HEK293 (cell line): ENCODE results near the gene SCTR.
A peak's percentile ranks its signal among the peaks of the same experiment; 100 is the strongest.

Experiments used
- CTCF ChIA-PET: fragments of 350-600 bp; formaldehyde crosslinking; extraction: SDS; loops from one replicate; lab custom pipeline; 2021; ENCODE audit warnings: antibody characterized with exemption; lab: Yijun Ruan, JAX
- POLR2A ChIA-PET: fragments of 300-600 bp; formaldehyde crosslinking; extraction: SDS; loops from one replicate; lab custom pipeline; 2020; ENCODE audit warnings: antibody characterized with exemption, inconsistent platforms; lab: Yijun Ruan, JAX
- H3K27ac ChIP-seq: fragments of 200-500 bp; sonication (Bioruptor generic); 2 replicates; pipeline ENCODE4 v1.5.1; 2014; ENCODE audit warnings: low read depth, low read length, control low read depth, inconsistent platforms; ENCODE audit errors: extremely low read depth
- H3K36me3 ChIP-seq, 2 experiments: fragments of 200-500 bp in 1 of 2; sonication (Bioruptor generic) in 1 of 2; 1 replicate in 1 of 2; 2 replicates in 1 of 2; pipeline ENCODE4 v1.5.1; 2014 to 2017; ENCODE audit warnings: inconsistent platforms in 2 of 2, low read length in 2 of 2; ENCODE audit not compliant: control insufficient read depth in 2 of 2, insufficient read depth in 1 of 2
- H3K4me1 ChIP-seq: fragments of 200-500 bp; sonication (Bioruptor generic); 2 replicates; pipeline ENCODE4 v1.5.1; 2014; ENCODE audit warnings: mild to moderate bottlenecking, low read length, inconsistent platforms; ENCODE audit not compliant: control insufficient read depth, insufficient read depth
- H3K4me3 ChIP-seq: 2 replicates; pipeline ENCODE4 v1.5.1; 2011; ENCODE audit warnings: low read depth, mild to moderate bottlenecking, control low read depth, low read length, moderate library complexity
- H3K9me3 ChIP-seq: fragments of 200-500 bp; sonication (Bioruptor generic); 2 replicates; pipeline ENCODE4 v1.5.1; 2014; ENCODE audit warnings: low read depth, low read length, inconsistent platforms; ENCODE audit not compliant: control insufficient read depth, insufficient read depth
- CTCF ChIP-seq: fragments of 450-650 bp; formaldehyde crosslinking; IDR thresholded peaks from 2 replicates; pipeline ENCODE4 v1.5.1; 2016; ENCODE audit warnings: missing biosample characterization, missing genetic modification characterization
- EGR2 ChIP-seq: fragments of 450-650 bp; formaldehyde crosslinking; IDR thresholded peaks from 2 replicates; pipeline ENCODE4 v1.5.1; 2016; ENCODE audit warnings: low read depth, missing biosample characterization, missing genetic modification characterization
- SP7 ChIP-seq: fragments of 450-650 bp; formaldehyde crosslinking; IDR thresholded peaks from 2 replicates; pipeline ENCODE4 v1.5.1; 2016; ENCODE audit warnings: missing biosample characterization, missing genetic modification characterization
- TCF7L2 ChIP-seq: IDR thresholded peaks from 2 replicates; pipeline ENCODE4 v1.6.1; 2011; ENCODE audit warnings: low read depth, mild to moderate bottlenecking, inconsistent platforms, low read length, moderate library complexity, borderline replicate concordance
- TSHZ1 ChIP-seq: fragments of 450-650 bp; formaldehyde crosslinking; IDR thresholded peaks from 2 replicates; pipeline ENCODE4 v1.5.1; 2016; ENCODE audit warnings: missing biosample characterization, missing genetic modification characterization, borderline replicate concordance
- ZBTB17 ChIP-seq: fragments of 450-650 bp; formaldehyde crosslinking; IDR thresholded peaks from 2 replicates; pipeline ENCODE4 v1.5.1; 2016; ENCODE audit warnings: missing biosample characterization, missing genetic modification characterization
- ZFHX2 ChIP-seq: fragments of 450-650 bp; formaldehyde crosslinking; conservative IDR thresholded peaks from 2 replicates; pipeline ENCODE4 v1.5.1; 2016; ENCODE audit warnings: missing biosample characterization, missing genetic modification characterization
- ZNF146 ChIP-seq: fragments of 450-650 bp; formaldehyde crosslinking; IDR thresholded peaks from 2 replicates; pipeline ENCODE4 v1.5.1; 2016; ENCODE audit warnings: missing biosample characterization, missing genetic modification characterization
- ZNF202 ChIP-seq: fragments of 450-650 bp; formaldehyde crosslinking; IDR thresholded peaks from 2 replicates; pipeline ENCODE4 v1.5.1; 2016; ENCODE audit warnings: missing biosample characterization, missing genetic modification characterization, borderline replicate concordance
- ZNF248 ChIP-seq: fragments of 450-650 bp; formaldehyde crosslinking; IDR thresholded peaks from 2 replicates; pipeline ENCODE4 v1.5.1; 2017; ENCODE audit warnings: missing biosample characterization, missing genetic modification characterization
- ZNF280D ChIP-seq: fragments of 450-650 bp; formaldehyde crosslinking; IDR thresholded peaks from 2 replicates; pipeline ENCODE4 v1.5.1; 2016; ENCODE audit warnings: missing biosample characterization, missing genetic modification characterization
- ZNF324 ChIP-seq: fragments of 450-650 bp; formaldehyde crosslinking; IDR thresholded peaks from 2 replicates; pipeline ENCODE4 v1.5.1; 2016; ENCODE audit warnings: missing biosample characterization, missing genetic modification characterization
- ZNF335 ChIP-seq: fragments of 450-650 bp; formaldehyde crosslinking; conservative IDR thresholded peaks from 2 replicates; pipeline ENCODE4 v1.5.1; 2016; ENCODE audit warnings: missing biosample characterization, missing genetic modification characterization
- ZNF341 ChIP-seq: fragments of 450-650 bp; formaldehyde crosslinking; IDR thresholded peaks from 2 replicates; pipeline ENCODE4; 2016; ENCODE audit warnings: low read depth, missing biosample characterization, missing genetic modification characterization
- ZNF449 ChIP-seq: fragments of 450-650 bp; formaldehyde crosslinking; IDR thresholded peaks from 2 replicates; pipeline ENCODE4 v1.5.1; 2017; ENCODE audit warnings: missing biosample characterization, mild to moderate bottlenecking, missing genetic modification characterization, moderate library complexity
- ZNF596 ChIP-seq: fragments of 450-650 bp; IDR thresholded peaks from 2 replicates; pipeline ENCODE4 v1.5.0; 2018; ENCODE audit warnings: missing biosample characterization, mild to moderate bottlenecking, missing genetic modification characterization, moderate library complexity
- ZNF654 ChIP-seq: fragments of 450-650 bp; formaldehyde crosslinking; IDR thresholded peaks from 2 replicates; pipeline ENCODE4 v1.5.1; 2016; ENCODE audit warnings: low read depth, missing biosample characterization, missing genetic modification characterization
- ZNF677 ChIP-seq: fragments of 450-650 bp; IDR thresholded peaks from 2 replicates; pipeline ENCODE4 v1.5.0; 2018; ENCODE audit warnings: missing biosample characterization, mild to moderate bottlenecking, missing genetic modification characterization, moderate library complexity
- ZNF76 ChIP-seq: fragments of 450-650 bp; formaldehyde crosslinking; IDR thresholded peaks from 2 replicates; pipeline ENCODE4; 2016; ENCODE audit warnings: low read depth, missing biosample characterization, missing genetic modification characterization, borderline replicate concordance
- ZNF776 ChIP-seq: fragments of 450-650 bp; formaldehyde crosslinking; IDR thresholded peaks from 2 replicates; pipeline ENCODE4 v1.5.0; 2017; ENCODE audit warnings: missing biosample characterization, missing genetic modification characterization, borderline replicate concordance
- TF ChIP-seq, protein P1 (sequence below): fragments of 450-650 bp; formaldehyde crosslinking; IDR thresholded peaks from 2 replicates; pipeline ENCODE4 v1.5.1; 2016; ENCODE audit warnings: missing biosample characterization, missing genetic modification characterization
- TF ChIP-seq, protein P2 (sequence below): fragments of 450-650 bp; formaldehyde crosslinking; IDR thresholded peaks from 2 replicates; pipeline ENCODE4 v1.5.1; 2016; ENCODE audit warnings: missing biosample characterization, missing genetic modification characterization

SCTR gene

DNA sequence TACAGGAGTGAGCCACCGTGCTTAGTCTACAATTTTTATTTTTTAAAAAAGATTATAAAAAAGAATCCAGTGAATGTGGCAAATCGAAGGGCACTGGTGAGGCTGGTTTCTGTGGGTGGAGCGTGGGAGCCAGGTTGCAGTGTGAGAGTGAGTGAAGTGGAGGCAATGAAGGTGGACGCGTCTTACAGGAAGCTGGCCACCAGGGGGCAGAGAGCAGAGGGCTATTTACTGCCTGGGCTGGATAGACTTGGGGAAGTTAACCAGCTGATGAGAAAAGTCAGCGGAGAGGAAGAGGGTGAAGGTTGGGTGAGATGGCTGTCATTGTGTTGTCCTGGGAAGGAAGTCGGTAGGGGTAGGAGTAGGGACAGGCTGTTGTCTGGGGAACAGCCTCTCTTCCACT lies 6.8 kb downstream of the SCTR start:
- no peaks in the 10 kb centered on the region for H3K4me1 ChIP-seq
- ChIA-PET CTCF (interaction anchor here (0.5 to 3.7 kb wide), 19 partner anchors 9 to 1913 kb away, joined by 3 to 12 read pairs (median 4); no protein-coding TSS in a partner anchor), POLR2A (no interaction called here)
- no peak overlapping the region for H3K4me3 ChIP-seq
- no peak overlapping the region for H3K27ac ChIP-seq
- H3K9me3 ChIP-seq: no peaks in the 10 kb centered on the region
- no peak for TF ChIP-seq ZNF202 (tag by site-specific recombination)
- no peak for TF ChIP-seq ZNF324 (tag by site-specific recombination)
- TF ChIP-seq EGR2 (tag by site-specific recombination): peak; percentile 53; the same call in 1 of the 2 replicates
- TF ChIP-seq ZNF654 (tag by site-specific recombination): peak; percentile 24; the same call in 1 of the 2 replicates
- no peak for TF ChIP-seq ZNF341
- TF ChIP-seq ZNF335 (tag by site-specific recombination): no peak
- no peak for TF ChIP-seq ZNF280D (tag by site-specific recombination)
- TF ChIP-seq ZBTB17 (tag by site-specific recombination): no peak
- TF ChIP-seq, protein P1, sequence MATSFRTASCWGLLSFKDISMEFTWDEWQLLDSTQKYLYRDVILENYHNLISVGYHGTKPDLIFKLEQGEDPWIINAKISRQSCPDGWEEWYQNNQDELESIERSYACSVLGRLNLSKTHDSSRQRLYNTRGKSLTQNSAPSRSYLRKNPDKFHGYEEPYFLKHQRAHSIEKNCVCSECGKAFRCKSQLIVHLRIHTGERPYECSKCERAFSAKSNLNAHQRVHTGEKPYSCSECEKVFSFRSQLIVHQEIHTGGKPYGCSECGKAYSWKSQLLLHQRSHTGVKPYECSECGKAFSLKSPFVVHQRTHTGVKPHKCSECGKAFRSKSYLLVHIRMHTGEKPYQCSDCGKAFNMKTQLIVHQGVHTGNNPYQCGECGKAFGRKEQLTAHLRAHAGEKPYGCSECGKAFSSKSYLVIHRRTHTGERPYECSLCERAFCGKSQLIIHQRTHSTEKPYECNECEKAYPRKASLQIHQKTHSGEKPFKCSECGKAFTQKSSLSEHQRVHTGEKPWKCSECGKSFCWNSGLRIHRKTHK (tag by site-specific recombination): no peak
- no peak for TF ChIP-seq TCF7L2
- TF ChIP-seq ZFHX2 (tag by site-specific recombination): peak; percentile 55
- no peak for TF ChIP-seq ZNF596 (tag by site-specific recombination)
- no peak for TF ChIP-seq ZNF776
- peak; percentile 83 for TF ChIP-seq CTCF (tag by site-specific recombination)
- TF ChIP-seq ZNF248: no peak
- TF ChIP-seq SP7 (tag by site-specific recombination): no peak
- TF ChIP-seq, all 188 proteins: peak for 4
- H3K36me3 ChIP-seq: no peaks in the 10 kb centered on the region

- CTCF ChIA-PET: interaction anchor here (0.6 to 3.7 kb wide), 7 partner anchors 9 to 90 kb away, joined by 3 to 12 read pairs (median 4); no protein-coding TSS in a partner anchor
- POLR2A ChIA-PET: no interaction called here
- H3K36me3 ChIP-seq: no peaks in the 10 kb centered on the region
- H3K27ac ChIP-seq: no peak overlapping the region
- no peaks in the 10 kb centered on the region for H3K9me3 ChIP-seq
- no peaks in the 10 kb centered on the region for H3K4me1 ChIP-seq
- no peak overlapping the region for H3K4me3 ChIP-seq
- TF ChIP-seq TSHZ1 (no peak), ZNF341 (no peak), ZNF146 (tag by site-specific recombination) (no peak), ZNF76 (tag by site-specific recombination) (no peak), ZNF449 (tag by site-specific recombination) (no peak), ZNF677 (tag by site-specific recombination) (no peak)
- TF ChIP-seq, protein P2, sequence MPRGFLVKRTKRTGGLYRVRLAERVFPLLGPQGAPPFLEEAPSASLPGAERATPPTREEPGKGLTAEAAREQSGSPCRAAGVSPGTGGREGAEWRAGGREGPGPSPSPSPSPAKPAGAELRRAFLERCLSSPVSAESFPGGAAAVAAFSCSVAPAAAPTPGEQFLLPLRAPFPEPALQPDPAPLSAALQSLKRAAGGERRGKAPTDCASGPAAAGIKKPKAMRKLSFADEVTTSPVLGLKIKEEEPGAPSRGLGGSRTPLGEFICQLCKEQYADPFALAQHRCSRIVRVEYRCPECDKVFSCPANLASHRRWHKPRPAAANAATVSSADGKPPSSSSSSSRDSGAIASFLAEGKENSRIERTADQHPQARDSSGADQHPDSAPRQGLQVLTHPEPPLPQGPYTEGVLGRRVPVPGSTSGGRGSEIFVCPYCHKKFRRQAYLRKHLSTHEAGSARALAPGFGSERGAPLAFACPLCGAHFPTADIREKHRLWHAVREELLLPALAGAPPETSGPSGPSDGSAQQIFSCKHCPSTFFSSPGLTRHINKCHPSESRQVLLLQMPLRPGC: no peak
These were observed 8.2 kb downstream of the SCTR start for GRCh38 chr2:119516121-119516520.
